ENCODE measurements around the gene KCNQ5. TPM values are rescaled to one million over a fixed set of nuclear protein-coding genes. Genes with fewer than 3 reads are reported as not detected.
A peak's percentile ranks its signal among the peaks of the same experiment; 100 is the strongest.

The KCNQ5 gene
- total and polyA plus RNA-seq, 2 donors (not counting 1 experiment from before 2014, with no cell fraction given), result 0.74 to 4.6 TPM

GRCh38 chr6:72784071-72784470 is 162.2 kb downstream of the KCNQ5 start:
- H3K27ac ChIP-seq (ENCODE audit: insufficient read depth, low read length), result no peak overlapping the region

GRCh38 chr6:72784581-72784980 is 162.7 kb downstream of the KCNQ5 start:
- Histone ChIP-seq H3K4me2 (ENCODE audit: extremely low read depth, insufficient read depth, low read length) (no peak overlapping the region), H3K4me1 (ENCODE audit: control insufficient read depth, extremely low read depth, insufficient read depth, low read length) (peaks cover 9% of the 10 kb centered on the region), H3K36me3 (ENCODE audit: control insufficient read depth, insufficient read depth, low read length) (no peaks in the 10 kb centered on the region), H3K9me3 (ENCODE audit: control insufficient read depth, insufficient read depth, low read depth, low read length) (no peaks in the 10 kb centered on the region), H3K9ac (ENCODE audit: insufficient read depth, low read length) (no peak overlapping the region), H3K27me3 (ENCODE audit: control insufficient read depth, insufficient read depth, low read length) (no peaks in the 10 kb centered on the region), H3K79me2 (ENCODE audit: control insufficient read depth, insufficient read depth, low read length) (no peaks in the 10 kb centered on the region), H4K20me1 (ENCODE audit: control insufficient read depth, extremely low read depth, insufficient read depth, low read length) (no peaks in the 10 kb centered on the region), H3K27ac (ENCODE audit: insufficient read depth, low read length) (no peak overlapping the region), H3K4me3 (replicated peaks in 1 of 4; ENCODE audit: control extremely low read depth in 1 of 4, insufficient read depth in 1 of 4, low read depth in 3 of 4, low read length in 4 of 4) (no peak overlapping the region), H2AFZ (ENCODE audit: low read length) (no peak overlapping the region)
- peak; percentile 10 to 80 for DNase-seq (ENCODE audit: low read depth in 2 of 2)
- TF ChIP-seq CTCF (conservative IDR thresholded peaks at IDR 0.05 in 1 of 2, IDR thresholded peaks at IDR 0.05 in 1 of 2; ENCODE audit: low read depth in 1 of 2, low read length in 2 of 2) (no peak), EZH2 (IDR thresholded peaks at IDR 0.05; ENCODE audit: low read length, missing control alignments) (no peak)

More at GRCh38 chr6:72784071-72784470, 162.2 kb downstream of the KCNQ5 start:
- no peaks in the 10 kb centered on the region for H3K36me3 ChIP-seq (ENCODE audit: control insufficient read depth, insufficient read depth, low read length)
- H2AFZ ChIP-seq (ENCODE audit: low read length), result no peak overlapping the region
- TF ChIP-seq EZH2 (IDR thresholded peaks at IDR 0.05; ENCODE audit: low read length, missing control alignments) (no peak), CTCF (conservative IDR thresholded peaks at IDR 0.05 in 1 of 2, IDR thresholded peaks at IDR 0.05 in 1 of 2; ENCODE audit: low read depth in 1 of 2, low read length in 2 of 2) (no peak)
- no peaks in the 10 kb centered on the region for H3K27me3 ChIP-seq (ENCODE audit: control insufficient read depth, insufficient read depth, low read length)
- peaks cover 9% of the 10 kb centered on the region for H3K4me1 ChIP-seq (ENCODE audit: control insufficient read depth, extremely low read depth, insufficient read depth, low read length)
- no peak overlapping the region for H3K4me3 ChIP-seq (replicated peaks in 1 of 4; ENCODE audit: control extremely low read depth in 1 of 4, insufficient read depth in 1 of 4, low read depth in 3 of 4, low read length in 4 of 4)
- peak in 1 of 2 donors; percentile 73 for DNase-seq (ENCODE audit: low read depth in 2 of 2)
- no peaks in the 10 kb centered on the region for H4K20me1 ChIP-seq (ENCODE audit: control insufficient read depth, extremely low read depth, insufficient read depth, low read length)
- H3K9me3 ChIP-seq (ENCODE audit: control insufficient read depth, insufficient read depth, low read depth, low read length), result no peaks in the 10 kb centered on the region
- H3K79me2 ChIP-seq (ENCODE audit: control insufficient read depth, insufficient read depth, low read length), result no peaks in the 10 kb centered on the region
- H3K4me2 ChIP-seq (ENCODE audit: extremely low read depth, insufficient read depth, low read length), result peak overlapping the region; percentile 32
- no peak overlapping the region for H3K9ac ChIP-seq (ENCODE audit: insufficient read depth, low read length)

GRCh38 chr6:72787391-72788031 is 165.6 kb downstream of the KCNQ5 start:
- no peaks in the 10 kb centered on the region for H3K9me3 ChIP-seq (ENCODE audit: control insufficient read depth, insufficient read depth, low read depth, low read length)
- TF ChIP-seq CTCF (conservative IDR thresholded peaks at IDR 0.05 in 1 of 2, IDR thresholded peaks at IDR 0.05 in 1 of 2; ENCODE audit: low read depth in 1 of 2, low read length in 2 of 2) (no peak), EZH2 (IDR thresholded peaks at IDR 0.05; ENCODE audit: low read length, missing control alignments) (no peak)
- peaks cover 9% of the 10 kb centered on the region for H3K4me1 ChIP-seq (ENCODE audit: control insufficient read depth, extremely low read depth, insufficient read depth, low read length)
- no peaks in the 10 kb centered on the region for H3K36me3 ChIP-seq (ENCODE audit: control insufficient read depth, insufficient read depth, low read length)
- no peaks in the 10 kb centered on the region for H3K79me2 ChIP-seq (ENCODE audit: control insufficient read depth, insufficient read depth, low read length)
- no peaks in the 10 kb centered on the region for H4K20me1 ChIP-seq (ENCODE audit: control insufficient read depth, extremely low read depth, insufficient read depth, low read length)
- no peak overlapping the region for H3K4me3 ChIP-seq (replicated peaks in 1 of 4; ENCODE audit: control extremely low read depth in 1 of 4, insufficient read depth in 1 of 4, low read depth in 3 of 4, low read length in 4 of 4)
- H3K4me2 ChIP-seq (ENCODE audit: extremely low read depth, insufficient read depth, low read length), result peak overlapping the region; percentile 46
- H3K9ac ChIP-seq (ENCODE audit: insufficient read depth, low read length), result no peak overlapping the region
- H3K27ac ChIP-seq (ENCODE audit: insufficient read depth, low read length), result peak overlapping the region; percentile 49
- peak; percentile 68 to 91 for DNase-seq (ENCODE audit: low read depth in 2 of 2)
- H3K27me3 ChIP-seq (ENCODE audit: control insufficient read depth, insufficient read depth, low read length), result no peaks in the 10 kb centered on the region
- H2AFZ ChIP-seq (ENCODE audit: low read length), result no peak overlapping the region
